HG02973 (cell line): ENCODE measurements around the gene TMPRSS6.

Experiments
- ATAC-seq: cut with Tn5 transposase; IDR thresholded peaks from one replicate; pipeline ENCODE4 v1.9.1; 2021; ENCODE audit warnings: moderate library complexity; ENCODE audit not compliant: unreplicated experiment

The TMPRSS6 gene

DNA sequence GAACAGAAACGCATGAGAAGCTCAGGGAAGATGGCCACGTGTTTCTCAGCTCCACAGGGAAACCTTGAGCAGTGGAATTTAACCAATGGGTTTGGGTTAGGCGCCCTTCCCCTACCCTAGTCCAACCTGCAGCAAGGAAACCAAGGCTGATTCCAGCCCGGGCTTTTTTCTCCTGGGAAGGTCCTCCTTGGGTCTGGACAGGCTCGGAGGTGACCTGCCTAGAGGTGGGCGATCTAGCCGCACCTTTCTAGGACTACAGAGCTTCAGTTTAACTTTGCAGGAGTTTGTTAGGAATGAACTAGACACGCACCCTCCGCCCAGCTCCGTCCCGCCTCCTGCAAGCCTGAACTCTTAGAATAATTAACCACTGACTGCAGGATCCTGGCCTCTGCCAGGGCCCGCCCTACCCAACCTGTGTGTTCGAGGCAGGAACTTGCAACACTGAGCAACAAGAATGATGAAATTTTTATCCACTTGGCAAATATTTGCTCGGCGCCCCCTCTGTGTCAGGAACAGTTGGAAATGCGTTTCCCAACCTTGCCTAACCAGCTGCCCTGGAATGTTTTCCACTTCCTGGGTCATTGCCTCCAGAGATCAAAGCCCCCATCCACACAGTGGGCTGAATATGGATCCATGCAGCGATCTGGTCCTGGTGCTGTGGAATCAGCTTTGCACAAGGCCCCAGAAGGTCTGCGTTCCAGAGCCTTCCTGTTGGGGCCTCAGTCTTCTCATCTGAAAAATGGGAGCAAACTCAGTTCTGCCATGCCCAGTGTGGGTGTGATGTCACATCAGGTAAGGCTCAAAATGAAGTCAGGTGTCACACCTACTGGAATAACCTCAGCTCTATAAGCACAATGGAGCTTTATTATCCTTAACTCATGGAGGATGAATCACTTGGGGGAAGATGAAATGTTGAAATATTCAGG is 76.7 kb downstream of the TMPRSS6 start:
- no peak for ATAC-seq

DNA sequence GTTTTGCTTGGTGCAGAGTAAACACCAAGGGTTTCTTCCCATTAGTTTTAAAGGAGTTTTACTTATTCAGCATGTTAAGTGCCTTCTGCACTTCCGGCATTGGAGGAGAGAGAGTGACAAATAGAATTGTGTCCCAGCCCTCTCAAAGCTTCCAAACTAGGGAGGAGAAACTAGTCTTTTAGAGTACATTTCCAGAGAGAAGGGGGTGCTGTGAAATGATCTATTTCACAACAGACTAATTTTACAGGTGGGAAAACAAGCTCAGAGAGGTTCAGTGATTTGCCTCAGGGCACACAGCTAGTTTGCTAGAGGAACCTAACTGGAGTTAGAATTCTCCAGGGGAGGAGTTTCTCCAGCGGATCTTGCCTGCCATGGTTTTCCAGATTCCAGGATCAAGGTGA is 77.4 kb downstream of the TMPRSS6 start:
- ATAC-seq: no peak

DNA sequence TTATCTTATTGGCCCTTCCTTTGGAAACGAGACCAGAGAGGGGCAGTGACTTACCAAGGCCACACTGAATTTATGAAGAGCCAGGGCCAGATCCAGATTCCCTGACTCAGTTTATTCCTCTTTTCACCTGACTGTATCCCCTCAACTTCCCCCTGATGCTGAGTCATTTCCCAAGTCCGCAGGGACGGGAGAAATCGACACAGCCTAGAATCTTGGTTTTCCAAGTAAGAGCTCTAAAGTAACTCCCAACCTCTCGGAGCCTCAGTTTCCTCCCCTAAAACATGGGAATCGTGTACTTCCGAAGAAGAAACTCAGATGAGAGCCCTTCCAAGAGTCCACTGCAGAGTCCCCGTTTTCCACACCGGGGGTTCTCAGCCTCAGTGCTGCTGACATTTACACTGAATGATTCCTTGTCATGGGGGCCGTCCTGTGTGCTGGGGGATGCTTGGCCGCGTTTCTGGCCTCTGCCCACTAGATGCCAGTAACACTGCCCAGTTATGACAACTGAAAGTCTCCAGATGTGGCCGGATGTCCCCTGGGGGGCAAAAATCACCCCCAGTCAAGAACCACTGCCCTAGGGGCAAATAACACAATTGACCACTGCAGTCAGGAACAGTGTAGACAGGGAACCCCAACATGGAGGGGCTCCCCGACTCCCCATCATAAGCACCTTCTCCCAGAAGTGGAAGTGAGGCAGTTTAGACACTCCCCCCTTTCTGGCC is 78.8 kb downstream of the TMPRSS6 start:
- ATAC-seq: no peak

GRCh38 chr22:37028692-37029674 is 80.5 kb downstream of the TMPRSS6 start:
- no peak for ATAC-seq

- ATAC-seq: no peak
Measured at GRCh38 chr22:37027556-37027955, 82.0 kb downstream of the TMPRSS6 start.

DNA sequence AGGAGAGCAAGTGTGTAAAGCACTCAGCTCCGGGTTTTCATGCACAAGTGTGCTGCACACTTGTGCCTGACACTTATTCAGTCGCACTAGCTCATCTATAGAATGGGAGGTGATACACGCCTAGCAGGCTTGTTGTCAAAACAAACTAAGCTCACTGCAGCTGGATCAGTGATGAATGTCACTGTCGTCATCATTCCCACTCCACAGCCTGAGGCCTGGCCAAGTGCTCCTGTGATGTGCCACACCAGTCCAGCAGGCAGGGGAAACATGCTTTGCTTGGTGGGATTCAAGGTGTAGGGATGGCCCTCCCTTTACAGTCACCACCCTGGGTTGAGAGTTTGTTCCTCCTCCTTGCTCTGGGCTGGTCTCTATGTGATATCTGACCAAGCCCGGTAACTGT is 83.2 kb downstream of the TMPRSS6 start:
- ATAC-seq: no peak

DNA sequence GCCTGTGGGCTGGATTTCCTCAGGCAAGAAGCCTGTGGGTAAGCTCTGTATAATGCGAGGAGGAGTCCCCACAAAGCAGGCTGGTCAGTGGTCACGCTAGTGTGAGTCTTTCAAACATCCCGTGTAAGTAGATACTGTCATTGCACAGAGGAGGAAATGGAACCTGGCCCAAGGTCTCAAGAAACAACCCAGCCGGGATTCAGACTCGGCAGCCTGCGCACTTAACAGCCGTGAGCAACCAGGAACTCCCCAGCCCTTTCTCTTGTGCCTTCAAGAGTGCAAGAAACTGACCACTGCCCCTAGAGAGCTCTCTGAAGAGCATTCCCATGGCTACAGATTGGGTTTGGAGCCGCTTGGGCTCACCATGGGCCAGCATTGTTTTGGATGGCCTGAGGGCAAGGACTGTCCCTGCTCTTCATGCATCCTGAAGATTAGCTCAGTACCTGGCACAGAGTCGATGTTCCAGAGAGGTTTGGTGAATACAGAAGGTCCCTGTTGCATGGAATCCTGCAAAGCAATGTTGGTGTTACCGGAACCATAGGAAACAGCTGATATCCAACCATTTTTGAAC is 83.9 kb downstream of the TMPRSS6 start:
- ATAC-seq: no peak

GRCh38 chr22:37024339-37025157 is 85.0 kb downstream of the TMPRSS6 start:
- ATAC-seq: no peak

GRCh38 chr22:37023743-37024338 is 85.7 kb downstream of the TMPRSS6 start:
- no peak for ATAC-seq

DNA sequence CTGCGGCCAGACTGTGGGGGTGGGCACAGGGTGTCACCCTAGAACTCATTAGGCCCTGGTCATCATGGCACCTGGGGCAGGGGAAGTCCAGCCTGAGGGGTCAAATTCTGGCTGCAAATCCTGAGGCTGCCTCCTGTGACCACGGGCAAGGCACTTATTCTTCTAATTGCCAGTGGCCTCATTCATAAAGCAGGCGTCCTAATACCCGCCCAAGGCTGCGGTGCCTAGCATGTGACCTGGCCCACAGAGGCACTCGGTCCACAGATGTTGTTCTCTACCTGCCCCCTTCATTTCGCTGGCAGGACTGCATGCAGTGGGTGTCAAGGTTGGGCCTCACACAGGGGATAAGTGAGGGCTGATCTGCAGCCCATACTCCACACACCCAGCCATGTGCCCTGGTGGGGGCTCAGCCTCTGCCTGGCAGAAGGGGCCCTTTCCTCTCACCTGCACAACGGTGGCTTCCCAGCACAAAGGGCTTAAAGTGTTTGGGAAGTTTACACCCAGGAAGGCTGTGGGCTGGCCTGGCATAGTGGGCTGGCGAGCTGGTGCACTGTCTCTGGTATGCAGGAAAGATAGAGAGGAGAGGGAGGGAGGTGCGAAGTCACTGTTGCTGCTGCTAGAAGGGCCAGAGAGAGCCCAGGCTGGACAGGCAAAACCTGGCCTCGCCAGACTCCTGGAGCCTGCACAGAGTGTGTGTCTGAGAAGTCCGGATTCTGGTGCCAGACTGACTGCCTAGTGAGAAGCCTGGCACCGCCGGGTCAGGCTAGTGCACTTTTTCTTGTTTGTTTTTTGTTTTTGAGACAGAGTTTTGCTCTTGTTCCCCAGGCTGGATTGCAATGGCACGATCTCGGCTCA is 86.8 kb downstream of the TMPRSS6 start:
- ATAC-seq: no peak

- ATAC-seq: no peak
Measured at GRCh38 chr22:37021710-37022482, 87.6 kb downstream of the TMPRSS6 start.

DNA sequence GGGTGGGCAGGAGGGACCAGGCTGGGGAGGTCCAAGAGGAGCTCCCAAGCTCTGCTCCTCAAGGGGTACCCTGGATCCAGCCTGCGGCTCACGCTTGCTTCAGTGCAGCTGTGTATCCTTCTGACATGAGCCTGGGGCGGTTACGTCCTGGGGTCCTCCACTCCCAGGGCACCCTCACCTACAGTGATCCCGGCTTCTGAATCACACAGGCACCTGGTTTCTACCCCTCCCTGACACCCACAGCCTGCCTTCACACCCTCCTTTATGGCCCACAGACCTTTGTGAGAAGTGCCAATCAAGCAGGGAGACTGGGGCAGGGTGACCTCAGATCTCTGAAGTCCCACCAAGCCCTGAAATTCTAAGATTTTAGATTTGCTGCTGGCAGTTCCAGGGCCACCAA is 88.5 kb downstream of the TMPRSS6 start:
- ATAC-seq: no peak

- ATAC-seq: no peak
Measured at GRCh38 chr22:37020192-37020479, 89.4 kb downstream of the TMPRSS6 start.

DNA sequence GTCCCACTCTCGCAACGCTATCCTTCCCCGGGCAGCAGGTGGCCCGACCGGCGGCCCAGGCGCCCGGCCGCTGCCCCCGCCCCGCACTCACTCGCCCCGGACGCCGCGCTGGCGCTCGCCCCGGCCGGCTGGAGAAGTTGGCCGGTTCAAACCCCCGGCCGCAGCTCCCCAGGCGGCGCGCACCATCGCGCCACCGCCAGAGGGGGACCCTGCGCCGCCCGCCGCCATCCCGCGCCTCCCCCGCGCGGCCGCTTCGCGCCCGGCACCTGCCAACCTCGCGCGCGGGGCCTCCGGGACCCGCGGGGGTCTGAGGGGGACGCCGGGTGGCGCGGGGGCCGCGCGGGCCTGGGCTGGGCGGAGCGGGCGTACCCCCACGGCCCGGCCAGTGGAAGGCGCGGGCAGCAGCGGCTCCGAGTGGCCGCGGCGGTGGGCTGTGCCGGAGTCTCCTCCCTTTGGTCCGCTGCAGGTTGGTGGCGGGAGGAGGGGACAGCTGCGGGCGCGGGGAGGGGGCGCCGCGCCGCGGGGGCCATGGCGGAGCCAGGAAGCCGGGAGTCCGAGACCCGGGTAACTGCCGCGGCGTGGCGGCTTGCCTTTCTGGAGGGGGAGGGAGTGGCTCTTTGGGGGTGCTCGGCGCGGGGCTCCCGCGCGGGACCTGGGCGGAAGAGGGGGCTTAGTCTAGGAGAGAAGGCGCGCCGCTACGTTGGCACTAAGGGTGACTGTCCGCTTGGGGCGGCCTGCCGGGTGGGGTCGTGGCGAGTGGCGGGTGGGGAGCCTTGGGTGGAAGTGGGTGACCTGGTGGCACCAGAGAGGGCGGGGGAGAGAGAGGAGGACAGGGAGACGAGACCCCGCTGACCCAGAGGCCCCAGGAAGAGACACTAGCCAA is 90.0 kb downstream of the TMPRSS6 start, which contains the start of the genes MPST and TST:
Gene MPST, plus strand, starts transcription at position 434 of the 883 bp plus-strand sequence. Its CDS starts 95 bp downstream, at position 529.
Gene TST, minus strand, starts transcription at position 139 of the 883 bp plus-strand sequence. CDS start 715 bp downstream, outside the sequence.
- ATAC-seq: no peak

GRCh38 chr22:37018815-37019308 is 90.7 kb downstream of the TMPRSS6 start:
- no peak for ATAC-seq

DNA sequence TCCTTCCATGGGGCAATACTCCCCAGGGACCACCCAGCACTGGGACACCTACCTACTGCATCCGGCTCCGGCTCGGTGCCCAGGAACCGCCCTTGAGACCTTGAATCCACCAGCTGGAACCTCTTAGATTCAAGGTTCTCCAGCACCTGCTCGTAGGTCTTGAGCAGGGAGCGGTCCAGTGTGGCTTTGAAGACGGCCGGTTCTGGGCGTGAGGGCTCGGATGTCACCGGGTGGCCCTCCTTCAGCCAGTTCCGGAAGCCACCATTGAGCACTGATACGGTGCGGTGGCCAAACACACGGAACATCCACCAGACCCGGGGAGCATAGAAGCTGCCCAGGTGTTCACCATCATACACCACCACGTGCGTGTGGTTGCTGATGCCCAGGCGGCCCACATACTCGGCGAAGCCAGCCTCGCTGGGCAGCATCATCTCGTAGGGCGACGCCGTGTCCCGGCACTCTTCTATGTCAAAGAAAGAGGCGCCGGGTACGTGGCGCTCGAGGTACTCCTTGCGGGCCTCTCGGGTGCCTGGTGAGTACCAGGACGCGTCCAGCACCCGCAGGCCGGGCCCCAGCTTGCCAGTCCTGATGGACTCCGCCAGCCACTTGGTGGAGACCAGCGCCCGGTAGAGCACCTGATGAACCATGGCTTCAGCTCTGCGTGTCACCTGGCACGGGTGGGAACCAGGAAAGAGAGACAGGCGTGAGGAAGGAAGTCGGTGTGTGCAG is 91.3 kb downstream of the TMPRSS6 start:
- ATAC-seq: no peak
